ENCODE results near the gene SLC13A1.
"Not testable (repeated sequence)": the region's sequence is repeated elsewhere in the genome, so short reads cannot be mapped to it uniquely, and the experiment has no call there.

SLC13A1 gene, protein sequence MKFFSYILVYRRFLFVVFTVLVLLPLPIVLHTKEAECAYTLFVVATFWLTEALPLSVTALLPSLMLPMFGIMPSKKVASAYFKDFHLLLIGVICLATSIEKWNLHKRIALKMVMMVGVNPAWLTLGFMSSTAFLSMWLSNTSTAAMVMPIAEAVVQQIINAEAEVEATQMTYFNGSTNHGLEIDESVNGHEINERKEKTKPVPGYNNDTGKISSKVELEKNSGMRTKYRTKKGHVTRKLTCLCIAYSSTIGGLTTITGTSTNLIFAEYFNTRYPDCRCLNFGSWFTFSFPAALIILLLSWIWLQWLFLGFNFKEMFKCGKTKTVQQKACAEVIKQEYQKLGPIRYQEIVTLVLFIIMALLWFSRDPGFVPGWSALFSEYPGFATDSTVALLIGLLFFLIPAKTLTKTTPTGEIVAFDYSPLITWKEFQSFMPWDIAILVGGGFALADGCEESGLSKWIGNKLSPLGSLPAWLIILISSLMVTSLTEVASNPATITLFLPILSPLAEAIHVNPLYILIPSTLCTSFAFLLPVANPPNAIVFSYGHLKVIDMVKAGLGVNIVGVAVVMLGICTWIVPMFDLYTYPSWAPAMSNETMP

DNA sequence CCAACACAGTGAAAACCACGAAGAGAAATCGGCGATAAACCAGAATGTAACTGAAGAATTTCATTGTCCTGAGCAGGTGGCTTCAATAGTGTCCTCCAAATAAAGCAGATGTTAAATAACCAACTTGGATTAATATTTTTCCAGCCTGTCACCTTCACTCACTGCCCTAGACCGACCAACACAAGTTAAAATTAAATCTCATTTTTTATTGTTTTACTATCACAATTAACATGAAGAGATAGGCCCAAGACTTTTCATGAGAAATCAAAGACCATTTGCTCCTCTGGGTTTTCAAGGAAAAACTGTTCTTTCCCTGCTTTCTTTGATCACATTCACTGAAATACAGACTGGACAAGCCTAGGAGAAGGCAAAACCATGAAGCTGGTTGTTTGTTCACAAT, at the start of gene SLC13A1:
Gene SLC13A1 (minus strand): TSS at position 87 of the 400 bp plus-strand sequence. CDS start 23 bp downstream, at position 64.
- DNase-seq (ENCODE audit: low read depth in 2 of 2) = no peak

DNA sequence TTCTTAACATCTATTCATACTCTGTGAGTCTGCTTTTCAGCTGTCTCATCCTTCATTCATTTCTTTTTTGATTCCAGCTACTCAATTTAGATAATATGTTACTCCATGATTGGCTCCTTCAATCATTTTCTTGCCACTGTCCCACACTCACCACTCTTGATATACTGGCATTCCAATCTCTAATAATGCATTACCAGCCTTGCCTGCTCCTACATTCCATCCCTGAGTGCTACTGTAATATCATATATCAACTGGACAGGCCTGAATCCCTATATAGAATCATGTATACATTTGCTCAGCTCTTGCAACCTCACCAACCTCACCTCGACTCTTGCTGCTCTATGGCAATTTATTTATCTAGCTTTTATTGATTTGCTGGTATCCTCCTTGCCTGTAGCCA, 45.0 kb upstream of the SLC13A1 start:
- DNase-seq (ENCODE audit: low read depth in 2 of 2) = no peak

DNA sequence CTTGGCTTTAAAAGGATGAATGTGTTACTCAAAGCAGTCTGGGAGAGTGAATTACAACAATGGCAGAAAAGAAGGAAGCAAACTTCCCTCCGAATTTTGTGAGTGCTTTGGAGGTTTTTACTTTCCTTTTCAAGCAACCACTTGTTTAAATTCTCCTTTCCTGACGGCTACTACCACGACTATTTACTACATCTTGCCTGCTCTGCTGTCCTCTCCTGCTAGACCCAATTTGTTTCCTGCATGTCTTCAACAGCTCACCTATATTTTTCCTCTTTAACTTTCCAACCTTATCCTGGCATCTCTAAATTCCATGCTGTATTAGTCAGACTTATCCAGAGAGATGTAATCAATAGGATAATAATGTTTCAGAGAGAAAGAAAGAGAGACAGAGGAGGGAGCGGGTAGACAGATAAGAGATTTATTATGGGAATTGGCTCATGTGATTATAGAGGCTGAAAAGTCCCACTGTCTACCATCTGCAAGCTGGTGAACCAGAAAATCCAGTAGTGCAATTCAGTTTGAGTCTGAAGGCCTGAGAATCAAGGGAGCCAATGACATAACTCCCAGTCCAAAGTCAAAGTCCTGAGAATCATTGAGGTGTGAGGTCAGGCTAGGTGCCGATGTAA, 42.8 kb upstream of the SLC13A1 start:
- no peak for DNase-seq (ENCODE audit: low read depth in 2 of 2)

DNA sequence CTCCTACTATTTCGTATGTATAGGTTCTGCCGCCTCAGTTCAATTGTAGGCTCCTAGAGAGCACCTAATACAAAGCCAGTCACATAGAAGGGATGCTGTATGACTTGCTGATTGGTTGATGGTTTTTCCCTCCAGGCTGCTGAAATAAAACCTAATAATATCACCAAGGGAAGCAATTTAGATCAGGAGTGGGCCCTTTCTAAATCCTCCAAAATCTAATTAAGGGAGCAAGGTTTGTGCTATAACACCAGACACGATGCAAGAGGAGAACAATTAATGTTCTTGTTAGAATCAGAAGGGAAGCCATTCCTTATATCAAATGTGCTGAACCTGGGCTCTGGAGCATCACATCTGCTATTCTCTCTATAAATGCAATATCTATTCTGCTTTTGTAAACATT, 42.0 kb upstream of the SLC13A1 start:
- no peak for DNase-seq (ENCODE audit: low read depth in 2 of 2)

DNA sequence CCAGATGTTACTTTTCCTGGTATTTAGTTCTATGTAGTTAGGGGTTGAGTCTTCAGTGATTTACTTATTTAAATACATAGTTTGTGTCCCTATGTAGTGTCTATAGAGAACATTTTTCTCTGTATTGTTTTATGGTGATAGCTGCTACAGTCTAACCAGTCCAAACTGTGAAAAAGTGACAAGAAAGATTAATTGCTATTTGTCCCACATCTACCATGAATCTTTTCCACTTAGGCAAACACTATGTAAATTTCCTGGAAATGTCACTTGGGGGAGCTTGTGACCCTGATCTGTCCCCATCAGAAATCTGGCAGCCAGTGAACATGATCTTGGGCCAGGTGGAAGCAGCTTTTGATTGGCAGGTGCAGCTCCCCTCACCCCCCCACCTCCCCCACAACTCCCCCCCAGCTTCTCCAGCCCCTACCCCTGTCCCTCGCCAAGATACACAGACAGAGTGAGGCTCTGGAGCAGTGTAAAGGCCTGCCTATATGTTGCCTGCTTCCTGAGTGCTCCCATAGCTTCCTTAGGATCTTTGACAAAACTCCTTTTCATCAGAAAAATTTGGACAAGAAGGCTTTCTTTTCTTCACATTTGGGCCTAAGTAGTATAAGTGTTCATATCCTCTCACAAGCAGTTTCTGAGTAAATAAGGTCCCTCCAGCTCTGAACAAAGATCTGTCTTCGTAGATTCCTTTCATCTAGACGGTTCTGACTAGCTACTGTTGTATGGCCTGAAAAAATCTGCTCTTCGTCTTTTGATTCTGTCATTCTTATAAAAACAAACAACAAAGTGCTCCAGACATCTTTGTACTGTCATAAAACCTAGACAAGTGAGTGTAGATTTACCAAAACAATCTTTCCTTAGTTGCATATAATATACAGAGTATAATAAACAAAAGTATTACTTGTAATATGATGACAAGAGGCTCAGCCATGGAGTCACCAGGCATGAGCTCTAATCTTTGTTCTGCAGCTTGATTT, 31.5 kb upstream of the SLC13A1 start:
- no peak for DNase-seq (ENCODE audit: low read depth in 2 of 2)

DNA sequence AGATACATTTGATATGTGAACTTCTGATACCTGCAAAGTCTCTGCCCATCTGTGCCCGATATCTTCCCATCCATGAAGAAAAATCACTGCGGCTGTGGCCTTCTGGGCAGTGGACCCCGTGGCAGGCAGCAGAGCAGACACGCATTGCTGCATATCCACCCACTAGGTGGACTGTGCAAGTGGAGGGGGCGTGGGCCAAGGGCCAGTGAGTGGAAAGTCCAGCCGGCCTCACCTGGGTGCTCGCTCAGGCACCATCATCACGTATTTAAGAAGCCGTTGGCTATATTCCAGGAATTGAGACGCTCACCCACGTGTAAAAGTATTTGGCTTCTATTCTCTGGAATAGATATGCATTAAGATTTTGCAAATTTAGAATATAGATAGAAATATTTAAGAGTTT, 30.8 kb upstream of the SLC13A1 start:
- DNase-seq (ENCODE audit: low read depth in 2 of 2) = no peak

DNA sequence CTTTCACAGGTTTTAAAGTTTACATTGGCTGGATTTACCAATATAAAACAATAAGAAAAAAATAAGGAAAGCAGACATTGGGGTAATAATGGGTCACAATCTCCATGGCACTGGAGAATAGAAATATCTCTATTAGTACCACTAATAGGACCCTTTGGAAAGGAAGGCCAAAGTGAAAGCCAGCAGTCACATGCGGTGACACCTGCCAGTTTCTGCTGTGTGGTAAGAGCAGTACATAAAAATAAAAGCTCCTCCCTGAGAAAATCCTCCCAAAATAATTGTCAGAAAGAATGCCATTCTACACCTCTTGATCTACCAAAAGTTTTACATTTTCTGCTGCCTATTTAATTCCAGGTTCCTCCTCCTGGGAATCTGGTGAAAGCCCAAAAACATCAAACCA, 30.4 kb upstream of the SLC13A1 start:
- DNase-seq (ENCODE audit: low read depth in 2 of 2) = no peak

DNA sequence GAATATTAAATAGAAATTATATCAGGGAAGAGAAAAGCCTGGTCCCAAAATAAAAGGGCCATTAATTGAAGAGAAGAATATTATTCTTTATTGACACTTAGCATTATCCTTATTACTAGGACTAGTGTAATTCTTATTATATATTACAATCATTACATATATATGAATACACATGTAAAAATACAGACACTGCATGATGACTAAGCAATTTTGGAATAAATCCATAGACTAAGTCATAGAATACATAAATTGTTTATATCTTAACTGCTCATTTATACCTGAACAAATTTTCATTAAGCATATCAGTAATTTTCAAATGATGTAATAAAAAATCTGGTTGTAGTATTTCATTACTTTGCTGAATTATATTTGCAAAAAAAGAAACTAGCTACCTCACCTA, 29.7 kb upstream of the SLC13A1 start:
- DNase-seq (ENCODE audit: low read depth in 2 of 2) = no peak

DNA sequence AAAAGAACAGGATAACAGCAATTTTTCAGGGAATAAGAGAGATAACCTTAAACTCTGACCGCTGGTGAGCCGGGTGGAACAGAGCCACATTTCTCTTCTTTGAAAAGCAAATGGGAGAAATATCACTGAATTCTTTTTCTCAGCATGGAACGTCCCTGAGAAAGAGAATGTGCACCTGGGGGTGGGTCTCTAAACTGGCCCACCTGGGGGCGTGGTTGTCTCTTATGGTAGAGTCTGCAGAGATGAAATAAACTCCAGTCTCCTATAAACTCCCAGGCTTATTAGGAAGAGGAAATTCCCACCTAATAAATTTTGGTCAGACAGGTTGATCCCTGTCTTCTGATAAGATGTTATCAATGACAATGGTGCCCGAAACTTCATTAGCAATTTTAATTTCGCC, 27.9 kb upstream of the SLC13A1 start:
- not testable (repeated sequence) for DNase-seq (ENCODE audit: low read depth in 2 of 2)

DNA sequence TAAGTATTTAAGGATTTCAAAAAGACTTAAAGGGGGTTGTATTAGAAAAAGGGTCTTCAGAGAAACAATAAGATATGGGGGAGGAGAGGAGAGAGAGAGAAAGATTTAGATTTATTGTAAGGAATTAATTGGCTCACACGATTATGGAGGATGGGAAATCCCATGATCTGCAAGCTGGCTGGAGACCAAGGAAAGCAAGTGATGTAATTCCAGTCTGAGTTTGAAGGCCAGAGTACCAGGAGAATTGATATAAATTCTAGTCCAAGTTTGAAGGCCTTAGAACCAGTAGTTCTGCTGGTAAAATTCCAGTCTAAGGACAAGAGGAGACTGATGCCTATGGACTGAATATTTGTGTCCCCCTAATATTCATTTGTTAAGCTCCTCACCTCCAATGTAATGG, 20.6 kb upstream of the SLC13A1 start:
- no peak for DNase-seq (ENCODE audit: low read depth in 2 of 2)

DNA sequence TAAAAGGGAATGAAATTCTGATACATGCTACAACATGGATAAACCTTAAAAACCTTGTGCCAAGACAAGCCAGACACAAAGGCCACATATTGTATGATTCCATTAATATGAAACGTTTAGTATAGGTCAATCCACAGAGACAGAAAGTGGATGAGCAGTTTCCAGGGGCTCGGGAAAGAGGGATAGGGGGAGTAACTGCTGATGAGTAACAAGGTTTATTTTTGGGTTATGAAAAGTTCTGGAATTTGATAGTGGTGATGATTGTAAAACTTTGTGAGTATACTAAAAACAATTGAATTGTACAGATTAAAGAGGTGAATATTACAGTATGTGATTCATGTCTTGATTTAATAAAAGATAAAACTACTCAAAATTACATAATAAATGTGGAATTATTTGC, 19.1 kb upstream of the SLC13A1 start:
- no peak for DNase-seq (ENCODE audit: low read depth in 2 of 2)

DNA sequence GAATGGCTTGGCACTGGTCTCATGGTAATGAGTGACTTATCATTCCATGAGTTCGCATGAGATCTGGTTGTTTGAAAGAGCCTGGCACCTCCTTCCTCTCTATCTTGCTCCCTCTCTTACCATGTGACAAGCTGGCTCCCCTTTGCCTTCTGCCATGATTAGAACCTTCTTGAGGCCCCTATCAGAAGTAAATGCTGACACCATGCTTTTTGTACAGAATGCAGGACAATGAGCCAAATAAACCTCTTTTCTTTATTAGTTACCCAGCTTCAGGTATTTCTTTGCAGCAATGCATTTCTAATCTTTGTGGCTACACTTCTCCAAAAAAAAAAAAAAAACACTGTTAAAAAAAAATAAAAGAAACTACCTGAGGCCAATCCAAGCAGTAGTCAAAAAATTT, 17.1 kb upstream of the SLC13A1 start:
- no peak for DNase-seq (ENCODE audit: low read depth in 2 of 2)

DNA sequence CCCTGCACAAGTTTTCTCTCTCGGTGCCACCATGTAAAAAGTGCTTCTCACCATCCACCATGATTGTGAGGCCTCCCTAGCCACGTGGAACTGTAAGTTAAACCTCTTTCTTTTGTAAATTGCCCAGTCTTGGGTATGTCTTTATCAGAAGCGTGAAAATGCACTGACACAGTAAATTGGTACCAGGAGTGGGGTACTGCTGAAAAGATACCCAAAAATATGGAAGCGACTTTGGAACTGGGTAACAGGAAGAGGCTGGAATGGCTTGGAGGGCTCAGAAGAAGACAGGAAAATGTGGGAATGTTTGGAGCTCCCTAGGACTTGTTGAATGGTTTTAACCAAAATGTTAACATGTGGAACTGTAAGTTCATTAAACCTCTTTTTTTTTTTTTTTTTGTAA, 15.6 kb upstream of the SLC13A1 start:
- no peak for DNase-seq (ENCODE audit: low read depth in 2 of 2)

DNA sequence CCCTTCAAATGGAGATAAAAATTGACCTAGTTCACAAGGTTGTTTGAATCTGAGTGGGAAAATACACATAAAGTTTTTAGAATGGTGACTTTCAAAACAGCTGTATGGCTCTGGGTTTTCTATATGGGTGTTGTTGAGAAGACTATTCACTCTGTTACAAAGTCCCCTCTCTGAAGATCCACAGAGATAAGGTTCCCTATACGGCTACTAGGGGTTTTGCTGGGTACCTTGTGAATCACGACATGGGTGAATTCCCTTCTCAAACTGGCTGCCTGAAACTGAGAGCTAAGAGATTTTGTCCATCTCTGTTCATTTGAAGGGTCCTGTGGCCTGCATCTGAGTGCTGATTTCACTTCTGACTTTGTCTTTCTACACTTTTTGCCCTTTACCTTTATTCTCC, 11.8 kb upstream of the SLC13A1 start:
- DNase-seq (ENCODE audit: low read depth in 2 of 2) = no peak

DNA sequence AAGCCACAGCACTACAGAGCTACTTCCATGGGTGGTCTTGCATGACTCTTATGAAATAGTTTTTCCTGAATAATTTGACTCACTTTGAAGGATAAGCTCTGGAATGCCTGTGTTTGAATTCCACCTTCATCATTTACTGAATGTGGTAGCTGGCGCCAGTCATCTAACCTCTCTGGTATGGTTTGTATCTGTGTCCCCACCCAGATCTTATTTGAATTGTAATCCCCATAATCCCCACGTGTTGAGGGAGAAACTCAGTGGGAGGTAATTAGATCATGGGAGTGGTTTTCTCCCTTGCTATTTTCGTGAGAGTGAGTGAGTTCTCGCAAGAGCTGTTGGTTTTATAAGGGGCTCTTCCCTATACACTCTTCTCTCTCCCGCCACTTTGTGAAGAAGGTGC, 11.2 kb upstream of the SLC13A1 start:
- no peak for DNase-seq (ENCODE audit: low read depth in 2 of 2)

DNA sequence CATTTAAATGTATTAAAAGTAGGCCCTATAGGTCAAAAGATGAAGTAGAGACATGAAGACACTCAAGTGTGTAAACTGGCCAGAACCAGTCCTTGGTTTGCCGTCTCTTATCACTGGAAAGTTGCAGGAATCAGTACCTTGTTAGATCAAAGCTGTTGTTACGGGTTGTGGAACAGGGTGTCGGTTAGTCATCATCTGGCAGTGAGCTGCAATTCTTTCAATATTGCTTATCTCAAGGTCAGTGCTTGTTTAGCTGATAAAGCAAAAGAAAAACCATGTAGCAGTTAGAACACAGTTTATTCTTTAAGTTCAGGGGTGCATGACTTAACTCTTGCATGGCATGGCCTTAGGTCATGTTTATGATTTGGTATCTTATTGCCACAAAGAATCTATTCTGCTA, 10.0 kb upstream of the SLC13A1 start:
- DNase-seq (ENCODE audit: low read depth in 2 of 2) = no peak

DNA sequence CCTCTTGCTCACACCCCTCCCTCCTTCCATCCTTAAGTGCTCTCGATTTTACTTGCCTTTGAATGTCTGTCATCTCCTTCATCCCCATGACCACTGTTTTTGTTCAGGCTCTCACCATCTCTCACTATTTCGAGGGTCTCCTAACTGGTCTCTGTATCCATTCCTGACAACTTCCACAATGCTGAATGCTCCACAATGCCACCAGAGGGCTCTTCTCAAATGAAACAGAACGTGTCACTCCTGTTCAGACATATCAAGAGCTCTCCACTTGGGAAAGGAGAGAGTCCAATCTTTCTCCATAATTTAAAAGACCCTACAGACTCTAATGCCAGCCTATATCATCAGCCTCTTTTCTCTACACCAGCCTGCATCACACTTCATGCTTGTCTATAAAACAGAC, 9.0 kb upstream of the SLC13A1 start:
- DNase-seq (ENCODE audit: low read depth in 2 of 2) = no peak

DNA sequence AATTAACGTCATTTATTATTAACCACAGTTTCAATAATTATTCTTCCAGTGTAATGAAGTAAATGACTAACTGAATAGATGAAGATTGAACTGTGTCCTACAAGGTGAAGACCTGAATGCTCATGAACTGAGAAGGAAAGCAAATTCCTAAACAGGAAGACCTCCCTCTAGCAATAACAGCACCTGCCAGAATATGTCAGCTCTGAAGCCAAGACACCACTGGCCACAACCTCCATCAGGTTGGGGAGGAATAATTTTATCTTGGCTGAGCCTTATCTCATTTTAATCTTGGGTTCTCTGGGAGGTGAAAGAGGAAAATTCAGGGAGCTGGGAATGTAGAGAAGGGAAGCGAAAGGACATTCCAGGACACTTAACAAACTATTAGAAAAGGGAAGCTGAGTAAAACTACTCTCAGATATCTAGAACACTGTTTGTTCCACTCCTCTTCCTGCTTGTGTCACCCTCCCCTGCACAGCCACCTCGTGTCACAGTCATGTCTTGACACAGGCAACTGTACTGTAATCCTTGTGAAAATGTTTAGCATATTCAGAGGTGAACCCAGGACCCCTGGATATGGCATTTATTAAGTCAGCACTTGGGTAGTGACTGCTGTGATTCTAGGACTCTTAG, 4.6 kb upstream of the SLC13A1 start:
- no peak for DNase-seq (ENCODE audit: low read depth in 2 of 2)

DNA sequence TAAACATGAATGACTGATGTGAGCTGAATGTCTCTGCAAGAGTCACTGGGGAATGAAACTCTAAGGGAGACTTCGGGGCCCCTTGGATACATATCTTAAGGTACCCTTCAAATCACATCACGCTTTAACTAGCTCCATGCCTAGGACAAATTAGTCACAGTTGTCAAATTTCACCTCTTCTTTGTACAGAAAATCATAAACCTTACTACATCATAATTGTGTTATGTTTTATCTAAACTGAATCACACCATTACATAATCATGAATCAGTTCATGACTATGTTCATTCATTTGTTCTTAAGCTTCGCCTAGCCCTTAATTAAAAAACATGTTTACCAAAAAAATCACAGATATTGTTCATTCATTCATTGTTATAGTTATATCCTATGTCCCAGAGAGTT, 2.1 kb upstream of the SLC13A1 start:
- DNase-seq (ENCODE audit: low read depth in 2 of 2) = no peak

DNA sequence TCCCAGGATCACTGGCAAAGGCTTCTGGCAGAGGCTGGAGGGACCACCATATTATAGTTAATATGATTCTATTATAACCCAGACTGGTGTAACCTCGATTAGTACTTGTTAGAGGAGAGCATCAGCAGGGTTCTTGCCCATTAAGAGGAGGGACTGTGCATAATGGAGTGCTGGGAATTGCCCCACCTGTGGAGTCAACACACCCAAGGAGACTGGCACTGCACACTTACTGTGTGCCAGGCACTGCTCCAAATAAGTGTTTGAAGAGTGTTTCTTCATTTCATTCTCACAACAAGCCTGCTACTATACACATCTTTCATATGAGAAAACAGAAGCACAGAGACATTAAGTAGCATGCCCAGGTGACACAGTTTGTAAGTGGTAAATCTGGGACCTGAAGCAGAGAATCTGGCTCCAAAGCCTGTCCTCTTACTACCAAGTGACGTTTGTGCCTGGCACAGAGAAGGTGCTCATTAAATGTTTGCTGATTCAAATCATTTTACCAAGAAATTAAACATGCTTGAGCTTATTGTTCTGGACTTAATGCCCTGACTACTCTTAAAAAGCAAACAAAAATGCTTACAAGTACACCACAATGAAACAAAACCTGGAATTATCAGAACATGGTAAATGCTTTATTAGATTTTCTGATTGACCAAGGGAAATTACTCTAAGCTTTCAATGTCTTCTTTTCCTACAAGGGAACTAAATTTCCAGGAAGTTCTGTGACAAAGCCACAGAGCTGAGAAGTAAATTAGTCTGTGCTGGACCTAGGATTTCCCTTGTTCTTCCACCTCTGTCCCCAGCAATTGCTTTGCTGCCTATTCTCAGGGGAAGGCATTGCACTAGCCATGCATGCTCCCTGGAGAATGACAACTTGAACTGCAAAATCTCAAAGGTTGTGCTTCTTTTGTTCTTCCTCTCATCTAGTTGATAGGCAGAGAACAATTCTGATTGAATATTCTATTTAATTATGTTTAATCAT, 809 bp downstream of the SLC13A1 start:
- no peak for DNase-seq (ENCODE audit: low read depth in 2 of 2)
